B cell (primary cell): ENCODE measurements around the gene SLC39A12. TPM values are rescaled to one million over a fixed set of nuclear protein-coding genes. Genes with fewer than 3 reads are reported as not detected.

Source experiments
- ATAC-seq: fragments of 200-7000 bp; cut with Tn5 transposase; one replicate; pipeline ENCODE4 v1.10.0; 2021; ENCODE audit warnings: low read depth, mild to moderate bottlenecking, moderate number of reproducible peaks, moderate library complexity
- CTCF ChIA-PET: fragments of 350-600 bp; sonication (Branson Sonifier 250); formaldehyde crosslinking; loops from one replicate; lab custom pipeline; 2021; ENCODE audit warnings: antibody characterized with exemption, inconsistent platforms; lab: Charles Lee
- POLR2A ChIA-PET: fragments of 350-600 bp; sonication (Branson Sonifier 250); formaldehyde crosslinking; loops from one replicate; lab custom pipeline; 2021; ENCODE audit warnings: antibody characterized with exemption; lab: Charles Lee
- DNase-seq: peaks from one replicate; pipeline ENCODE4 v3.0.0; 2013
- H2AFZ ChIP-seq: 2 replicates; pipeline ENCODE4 v1.6.1; 2012; ENCODE audit warnings: mild to moderate bottlenecking, low read depth, low read length; ENCODE audit not compliant: insufficient read depth, poor library complexity, severe bottlenecking
- H3K27ac ChIP-seq, 2 donors: 1 replicate in 1 of 2; 2 replicates in 1 of 2; pipeline ENCODE4 v1.5.1; 2012 to 2013; ENCODE audit warnings: low read length in 2 of 2, mild to moderate bottlenecking in 2 of 2, moderate library complexity in 1 of 2
- H3K27me3 ChIP-seq, 4 experiments: fragments of 200-600 bp in 1 of 4; sonication (generic) in 1 of 4; replicated peaks in 1 of 4; 1 replicate in 2 of 4; 2 replicates in 2 of 4; pipeline versions ENCODE4 v1.6.1 to v1.7.0; 2013 to 2016; ENCODE audit warnings: low read length in 3 of 4, mild to moderate bottlenecking in 2 of 4, mixed read lengths in 1 of 4, moderate library complexity in 1 of 4; ENCODE audit not compliant: insufficient read depth in 4 of 4, control insufficient read depth in 3 of 4; ENCODE audit errors: control extremely low read depth in 1 of 4
- H3K36me3 ChIP-seq, 2 experiments: replicated peaks in 1 of 2; 1 replicate in 1 of 2; 2 replicates in 1 of 2; pipeline versions ENCODE4 v1.6.1 to v1.7.1; 2013; ENCODE audit warnings: low read length in 1 of 2; ENCODE audit not compliant: insufficient read depth in 2 of 2, control insufficient read depth in 1 of 2; ENCODE audit errors: control extremely low read depth in 1 of 2, extremely low read depth in 1 of 2
- H3K4me1 ChIP-seq, 2 donors: fragments of 200-600 bp in 1 of 2; sonication (generic) in 1 of 2; 1 replicate in 1 of 2; 2 replicates in 1 of 2; pipeline versions ENCODE4 v1.5.1 to v1.6.1; 2013 to 2017; ENCODE audit warnings: low read length in 2 of 2; ENCODE audit not compliant: control insufficient read depth in 2 of 2, insufficient read depth in 2 of 2
- H3K4me2 ChIP-seq: replicated peaks from 2 replicates; pipeline ENCODE3; 2012; ENCODE audit warnings: mild to moderate bottlenecking, low read depth, low read length; ENCODE audit not compliant: poor library complexity, severe bottlenecking
- H3K4me3 ChIP-seq, 5 experiments: fragments of 200-600 bp in 1 of 5; sonication (generic) in 1 of 5; 1 replicate in 3 of 5; 2 replicates in 2 of 5; pipeline versions ENCODE4 v1.5.1 to v1.7.0; 2011 to 2016; ENCODE audit warnings: low read length in 4 of 5, mild to moderate bottlenecking in 4 of 5, low read depth in 2 of 5, control low read depth in 1 of 5, moderate library complexity in 1 of 5; ENCODE audit not compliant: insufficient read depth in 1 of 5; ENCODE audit errors: control extremely low read depth in 1 of 5, extremely low read depth in 1 of 5
- H3K79me2 ChIP-seq: fragments of 200-600 bp; sonication (generic); one replicate; pipeline ENCODE4 v1.6.0; 2016; ENCODE audit warnings: low read length; ENCODE audit not compliant: control insufficient read depth, insufficient read depth
- H3K9ac ChIP-seq: fragments of 200-600 bp; sonication (generic); 2 replicates; pipeline ENCODE4 v1.6.1; 2017; ENCODE audit warnings: mild to moderate bottlenecking, low read length, moderate library complexity
- H3K9me3 ChIP-seq, 3 donors: one replicate each; pipeline versions ENCODE4 v1.6.1 to v1.7.1; 2013; ENCODE audit warnings: low read length in 2 of 3; ENCODE audit not compliant: control insufficient read depth in 2 of 3, insufficient read depth in 1 of 3; ENCODE audit errors: control extremely low read depth in 1 of 3
- H4K20me1 ChIP-seq: 2 replicates; pipeline ENCODE4 v1.6.0; 2012; ENCODE audit warnings: mild to moderate bottlenecking, low read length; ENCODE audit not compliant: insufficient read depth, control insufficient read depth, poor library complexity, severe bottlenecking
- H3K27ac Mint-ChIP-seq: one replicate; pipeline ENCODE4 v1.8.0; 2021; ENCODE audit warnings: mixed read lengths
- H3K27me3 Mint-ChIP-seq: one replicate; pipeline ENCODE4 v1.8.0; 2021; ENCODE audit warnings: mixed read lengths
- H3K4me1 Mint-ChIP-seq: one replicate; pipeline ENCODE4 v1.8.0; 2021; ENCODE audit warnings: mixed read lengths
- H3K4me3 Mint-ChIP-seq: one replicate; pipeline ENCODE4 v1.8.0; 2021; ENCODE audit warnings: mixed read lengths
- H3K9me3 Mint-ChIP-seq: one replicate; pipeline ENCODE4 v1.8.0; 2022; ENCODE audit warnings: mixed read lengths; ENCODE audit not compliant: insufficient read depth
- EZH2 ChIP-seq: IDR thresholded peaks from 2 replicates; pipeline ENCODE4 v1.6.1; 2012; ENCODE audit warnings: borderline replicate concordance, low read depth, mild to moderate bottlenecking, moderate library complexity, low read length; ENCODE audit not compliant: insufficient read depth, poor library complexity, severe bottlenecking
- WGBS: methylation state at CpG from one replicate; pipeline ENCODE4 v1.1.5; 2013; ENCODE audit warnings: missing lambda C conversion rate; ENCODE audit not compliant: insufficient coverage; 5-methylcytosine and 5-hydroxymethylcytosine counted together
- intact Hi-C: fragments of 100-400 bp; cut with micrococcal nuclease; formaldehyde crosslinking; loops from one replicate; pipeline ENCODE4 v1.10.0; 2022
- polyA plus RNA-seq: library from polyadenylated mRNA; depleted of rRNA; stranded (reverse); fragments of >200 nt; gene quantifications from 2 replicates; pipeline ENCODE4 v1.2.3, GENCODE V29; 2012
- total RNA-seq, 2 donors: library from RNA; stranded (reverse); fragments of 120-200 nt in 1 of 2; gene quantifications; 1 replicate in 1 of 2; 2 replicates in 1 of 2; pipeline versions ENCODE4 v1.2.3 to v1.2.4, GENCODE V29; 2013 to 2022
- TF ChIP-seq, protein P1 (sequence below): fragments of 200-600 bp; IDR thresholded peaks from one replicate; pipeline ENCODE4 v1.8.0; 2022; ENCODE audit warnings: antibody characterized with exemption, mild to moderate bottlenecking

The SLC39A12 gene
- total and polyA plus RNA-seq, 2 donors (not counting 1 experiment from before 2014, with no cell fraction given), result not detected

DNA sequence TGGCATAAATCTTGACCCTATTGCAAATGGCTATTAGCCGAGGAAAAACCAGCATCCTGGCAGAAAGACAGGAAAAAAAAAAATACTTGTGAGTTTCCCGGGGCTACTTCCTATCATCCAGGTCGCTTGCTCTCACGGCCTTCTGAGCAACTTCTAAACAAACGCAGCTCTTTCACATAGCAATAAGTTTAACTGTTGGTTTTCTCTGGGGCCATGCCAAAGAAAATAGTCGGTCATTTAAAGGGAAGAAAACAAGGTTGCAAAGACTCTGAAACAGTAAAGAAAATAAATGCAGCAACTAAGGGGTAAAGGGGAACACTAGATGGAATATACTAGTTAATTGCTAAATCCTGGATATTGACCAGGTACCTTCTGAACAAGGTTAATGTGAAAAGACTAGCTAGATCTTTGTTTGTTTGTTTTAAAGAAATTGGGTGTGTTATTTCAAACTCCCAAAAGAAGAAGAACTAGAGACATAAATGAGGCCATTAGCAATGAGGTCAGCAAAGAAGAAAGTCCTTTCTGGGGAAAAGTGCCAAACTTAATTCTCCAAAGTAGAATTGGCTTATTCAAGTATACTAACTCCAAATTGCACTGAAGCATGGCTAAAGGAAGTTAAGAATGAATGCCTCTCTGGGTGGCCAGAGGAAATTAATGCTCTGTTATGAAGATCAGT lies 54.2 kb downstream of the SLC39A12 start:
- H3K79me2 ChIP-seq, result no peaks in the 10 kb centered on the region
- Mint-ChIP-seq H3K27ac (no peak overlapping the region), H3K27me3 (peaks cover 8% of the 10 kb centered on the region), H3K4me1 (peaks cover 3% of the 10 kb centered on the region), H3K9me3 (no peaks in the 10 kb centered on the region), H3K4me3 (no peak overlapping the region)
- WGBS, result 67% methylated on average over 1 of the region's 6 CpGs
- no peaks in the 10 kb centered on the region for H3K27me3 ChIP-seq
- H3K9me3 ChIP-seq, result no peaks in the 10 kb centered on the region
- ATAC-seq (no peak), DNase-seq (no peak)
- ChIA-PET POLR2A (no interaction called here), CTCF (no interaction called here)
- peaks cover 0 to 2% of the 10 kb centered on the region in 2 donors for H3K4me1 ChIP-seq
- no peaks in the 10 kb centered on the region for H4K20me1 ChIP-seq
- TF ChIP-seq EZH2, result no peak
- TF ChIP-seq, protein P1, sequence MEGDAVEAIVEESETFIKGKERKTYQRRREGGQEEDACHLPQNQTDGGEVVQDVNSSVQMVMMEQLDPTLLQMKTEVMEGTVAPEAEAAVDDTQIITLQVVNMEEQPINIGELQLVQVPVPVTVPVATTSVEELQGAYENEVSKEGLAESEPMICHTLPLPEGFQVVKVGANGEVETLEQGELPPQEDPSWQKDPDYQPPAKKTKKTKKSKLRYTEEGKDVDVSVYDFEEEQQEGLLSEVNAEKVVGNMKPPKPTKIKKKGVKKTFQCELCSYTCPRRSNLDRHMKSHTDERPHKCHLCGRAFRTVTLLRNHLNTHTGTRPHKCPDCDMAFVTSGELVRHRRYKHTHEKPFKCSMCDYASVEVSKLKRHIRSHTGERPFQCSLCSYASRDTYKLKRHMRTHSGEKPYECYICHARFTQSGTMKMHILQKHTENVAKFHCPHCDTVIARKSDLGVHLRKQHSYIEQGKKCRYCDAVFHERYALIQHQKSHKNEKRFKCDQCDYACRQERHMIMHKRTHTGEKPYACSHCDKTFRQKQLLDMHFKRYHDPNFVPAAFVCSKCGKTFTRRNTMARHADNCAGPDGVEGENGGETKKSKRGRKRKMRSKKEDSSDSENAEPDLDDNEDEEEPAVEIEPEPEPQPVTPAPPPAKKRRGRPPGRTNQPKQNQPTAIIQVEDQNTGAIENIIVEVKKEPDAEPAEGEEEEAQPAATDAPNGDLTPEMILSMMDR, result no peak
- H3K27ac ChIP-seq, result no peak overlapping the region
- intact Hi-C loops, result no loop called here
- H3K9ac ChIP-seq, result no peak overlapping the region
- no peaks in the 10 kb centered on the region for H3K36me3 ChIP-seq
- H3K4me3 ChIP-seq, result no peak overlapping the region
- no peak overlapping the region for H2AFZ ChIP-seq
- no peak overlapping the region for H3K4me2 ChIP-seq

DNA sequence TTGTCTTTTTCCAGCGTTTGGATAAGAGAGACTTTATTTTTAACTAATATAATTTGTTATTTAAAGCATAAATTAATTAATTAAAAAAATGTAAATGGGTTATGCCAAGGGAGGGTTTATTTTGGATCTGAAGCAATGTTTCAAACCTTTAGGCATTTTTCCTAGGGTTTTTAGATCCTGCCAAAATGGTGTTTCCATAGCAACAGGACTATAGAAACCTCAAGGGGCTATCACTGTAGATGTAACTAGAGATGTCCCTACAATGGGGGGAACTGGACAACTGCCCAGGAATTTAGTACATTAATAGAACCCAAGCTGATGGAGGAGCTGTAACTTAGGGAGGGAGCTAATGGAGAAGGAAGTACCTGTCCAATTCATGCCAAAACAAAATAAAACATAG lies 57.3 kb downstream of the SLC39A12 start:
- Histone ChIP-seq H4K20me1 (no peaks in the 10 kb centered on the region), H3K27me3 (no peaks in the 10 kb centered on the region), H3K9me3 (no peaks in the 10 kb centered on the region), H3K79me2 (no peaks in the 10 kb centered on the region), H3K27ac (no peak overlapping the region), H3K4me2 (no peak overlapping the region), H3K36me3 (no peaks in the 10 kb centered on the region), H3K9ac (no peak overlapping the region), H2AFZ (no peak overlapping the region), H3K4me3 (no peak overlapping the region), H3K4me1 (no peaks in the 10 kb centered on the region)
- CTCF ChIA-PET, result no interaction called here
- Mint-ChIP-seq H3K4me3 (no peak overlapping the region), H3K27me3 (peaks cover 8% of the 10 kb centered on the region), H3K9me3 (no peaks in the 10 kb centered on the region), H3K27ac (no peak overlapping the region), H3K4me1 (no peaks in the 10 kb centered on the region)
- WGBS, result no CpG with 5 or more reads among the region's 1 CpG
- intact Hi-C loops, result no loop called here
- ATAC-seq (no peak), DNase-seq (no peak)
- TF ChIP-seq, protein P1, result no peak
- no peak for TF ChIP-seq EZH2
- POLR2A ChIA-PET, result no interaction called here
